ENCODE data around the gene MED1. TPM values are rescaled to one million over a fixed set of nuclear protein-coding genes. Genes with fewer than 3 reads are reported as not detected.
"Not testable (repeated sequence)": the region's sequence is repeated elsewhere in the genome, so short reads cannot be mapped to it uniquely, and the experiment has no call there.

The MED1 gene
- total RNA-seq, 1 experiment from 2014 or later = 35.7 TPM

DNA sequence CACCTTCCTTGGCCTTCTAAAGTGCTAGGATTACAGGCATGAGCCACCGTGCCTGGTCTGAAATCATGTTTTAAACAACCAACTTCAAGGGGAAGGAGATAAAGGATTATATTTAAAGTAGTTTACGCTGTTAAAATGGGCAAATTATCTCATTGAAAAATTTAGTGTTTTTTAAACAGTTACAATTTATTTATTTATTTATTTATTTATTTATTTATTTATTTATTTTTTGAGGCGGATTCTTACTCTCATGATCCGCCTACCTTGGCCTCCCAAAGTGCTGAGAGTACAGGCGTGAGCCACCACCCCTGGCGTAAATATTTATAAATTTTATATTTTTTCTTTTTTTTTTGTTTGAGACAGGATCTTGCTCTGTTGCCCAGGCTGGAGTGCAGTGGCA lies 32.4 kb upstream of the MED1 start:
- Histone ChIP-seq H3K4me1 (replicated peaks; ENCODE audit: insufficient read depth) (peaks cover 35% of the 10 kb centered on the region), H3K27ac (no peak overlapping the region), H3K79me2 (ENCODE audit: low read depth) (peaks cover 29% of the 10 kb centered on the region), H3K9me2 (ENCODE audit: insufficient read depth) (no peaks in the 10 kb centered on the region), H3K27me3 (ENCODE audit: insufficient read depth, low read depth) (no peaks in the 10 kb centered on the region), H3K36me3 (ENCODE audit: low read depth) (peaks cover 22% of the 10 kb centered on the region; the same call in 1 of the 2 replicates), H3K4me3 (no peak overlapping the region), H3K9me3 (ENCODE audit: insufficient read depth, low read depth) (no peaks in the 10 kb centered on the region), H4K20me1 (ENCODE audit: insufficient read depth) (peaks cover 14% of the 10 kb centered on the region; the same call in 1 of the 2 replicates), H3K4me2 (no peak overlapping the region), H2AFZ (no peak overlapping the region), H3F3A (ENCODE audit: insufficient read depth, low read depth) (peaks cover 51% of the 10 kb centered on the region)
- ChIA-PET CTCF (no interaction called here), POLR2A (ENCODE audit: unreplicated experiment) (no interaction called here)
- intact Hi-C loops (cut with micrococcal nuclease; ENCODE audit: unreplicated experiment) = no loop called here
- no peak for DNase-seq
- TF ChIP-seq EZH2 (IDR thresholded peaks at IDR 0.05; ENCODE audit: low read depth) = no peak
- TF ChIP-seq, protein P1, sequence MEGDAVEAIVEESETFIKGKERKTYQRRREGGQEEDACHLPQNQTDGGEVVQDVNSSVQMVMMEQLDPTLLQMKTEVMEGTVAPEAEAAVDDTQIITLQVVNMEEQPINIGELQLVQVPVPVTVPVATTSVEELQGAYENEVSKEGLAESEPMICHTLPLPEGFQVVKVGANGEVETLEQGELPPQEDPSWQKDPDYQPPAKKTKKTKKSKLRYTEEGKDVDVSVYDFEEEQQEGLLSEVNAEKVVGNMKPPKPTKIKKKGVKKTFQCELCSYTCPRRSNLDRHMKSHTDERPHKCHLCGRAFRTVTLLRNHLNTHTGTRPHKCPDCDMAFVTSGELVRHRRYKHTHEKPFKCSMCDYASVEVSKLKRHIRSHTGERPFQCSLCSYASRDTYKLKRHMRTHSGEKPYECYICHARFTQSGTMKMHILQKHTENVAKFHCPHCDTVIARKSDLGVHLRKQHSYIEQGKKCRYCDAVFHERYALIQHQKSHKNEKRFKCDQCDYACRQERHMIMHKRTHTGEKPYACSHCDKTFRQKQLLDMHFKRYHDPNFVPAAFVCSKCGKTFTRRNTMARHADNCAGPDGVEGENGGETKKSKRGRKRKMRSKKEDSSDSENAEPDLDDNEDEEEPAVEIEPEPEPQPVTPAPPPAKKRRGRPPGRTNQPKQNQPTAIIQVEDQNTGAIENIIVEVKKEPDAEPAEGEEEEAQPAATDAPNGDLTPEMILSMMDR (conservative IDR thresholded peaks at IDR 0.05) = no peak
- no TSS peak for BruUV-seq (replicated peaks)

DNA sequence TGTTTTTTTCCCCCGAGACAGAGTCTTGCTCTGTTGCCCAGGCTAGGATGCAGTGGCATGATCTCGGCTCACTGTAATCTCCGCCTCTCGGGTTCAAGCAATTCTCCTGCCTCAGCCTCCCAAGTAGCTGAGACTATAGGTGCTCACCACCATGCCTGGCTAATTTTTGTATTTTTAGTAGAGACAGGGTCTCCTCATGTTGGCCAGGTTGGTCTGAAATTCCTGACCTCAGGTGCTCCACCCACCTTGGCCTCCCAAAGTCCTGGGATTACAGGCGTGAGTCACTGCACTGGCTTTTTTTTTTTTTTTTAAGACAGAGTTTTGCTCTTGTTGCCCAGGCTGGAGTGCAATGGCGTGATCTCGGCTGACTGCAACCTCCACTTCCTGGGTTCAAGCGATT lies 28.6 kb upstream of the MED1 start:
- H3K9me2 ChIP-seq (ENCODE audit: insufficient read depth); H3K4me3 ChIP-seq; H3K4me1 ChIP-seq (replicated peaks; ENCODE audit: insufficient read depth); H3K9me3 ChIP-seq (ENCODE audit: insufficient read depth, low read depth); H3K27ac ChIP-seq; POLR2A ChIA-PET (ENCODE audit: unreplicated experiment); BruUV-seq (replicated peaks); H3K36me3 ChIP-seq (ENCODE audit: low read depth); H3K79me2 ChIP-seq (ENCODE audit: low read depth); H3K4me2 ChIP-seq; H2AFZ ChIP-seq; H3K27me3 ChIP-seq (ENCODE audit: insufficient read depth, low read depth); intact Hi-C loops (cut with micrococcal nuclease; ENCODE audit: unreplicated experiment): not testable (repeated sequence)
- peaks cover 14% of the 10 kb centered on the region for H4K20me1 ChIP-seq (ENCODE audit: insufficient read depth)
- CTCF ChIA-PET = interaction anchor here (0.6 kb wide), 1 partner anchor 76 kb away, joined by 3 read pairs; no protein-coding TSS in a partner anchor
- peaks cover 25% of the 10 kb centered on the region for H3F3A ChIP-seq (ENCODE audit: insufficient read depth, low read depth)
- DNase-seq = peak in 1 of 2 experiments; percentile 29

DNA sequence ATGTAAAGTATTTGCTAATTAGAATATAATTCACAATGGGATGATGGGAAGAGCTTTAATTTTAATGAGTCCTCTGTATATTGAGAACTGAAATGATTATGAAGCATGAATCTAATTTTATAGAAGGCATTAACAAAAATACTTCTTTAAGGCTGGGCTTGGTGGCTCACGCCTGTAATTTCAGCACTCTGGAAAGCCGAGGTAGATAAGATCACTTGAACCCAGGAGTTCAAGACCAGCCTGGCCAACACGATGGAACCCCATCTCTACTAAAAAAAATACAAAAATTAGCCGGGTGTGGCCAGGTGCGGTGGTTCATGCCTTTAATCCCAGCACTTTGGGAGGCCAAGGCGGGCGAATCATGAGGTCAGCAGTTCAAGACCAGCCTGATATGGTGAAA lies 22.2 kb upstream of the MED1 start:
- TF ChIP-seq, protein P1 (conservative IDR thresholded peaks at IDR 0.05) = no peak
- no peak for TF ChIP-seq EZH2 (IDR thresholded peaks at IDR 0.05; ENCODE audit: low read depth)
- BruUV-seq (replicated peaks) = no TSS peak
- no peak overlapping the region for H3K4me3 ChIP-seq
- H3K27me3 ChIP-seq (ENCODE audit: insufficient read depth, low read depth) = no peaks in the 10 kb centered on the region
- no peak overlapping the region for H3K4me2 ChIP-seq
- DNase-seq = no peak
- no peak overlapping the region for H2AFZ ChIP-seq
- H3K9me2 ChIP-seq (ENCODE audit: insufficient read depth) = no peaks in the 10 kb centered on the region
- POLR2A ChIA-PET (ENCODE audit: unreplicated experiment) = no interaction called here
- H3F3A ChIP-seq (ENCODE audit: insufficient read depth, low read depth) = peaks cover 13% of the 10 kb centered on the region; the same call in 1 of the 2 replicates
- CTCF ChIA-PET = no interaction called here
- peaks cover 22% of the 10 kb centered on the region for H3K36me3 ChIP-seq (ENCODE audit: low read depth)
- H3K27ac ChIP-seq = no peak overlapping the region
- intact Hi-C loops (cut with micrococcal nuclease; ENCODE audit: unreplicated experiment) = no loop called here
- peaks cover 42% of the 10 kb centered on the region for H3K79me2 ChIP-seq (ENCODE audit: low read depth)
- no peaks in the 10 kb centered on the region for H3K9me3 ChIP-seq (ENCODE audit: insufficient read depth, low read depth)
- peaks cover 27% of the 10 kb centered on the region for H4K20me1 ChIP-seq (ENCODE audit: insufficient read depth)
- no peaks in the 10 kb centered on the region for H3K4me1 ChIP-seq (replicated peaks; ENCODE audit: insufficient read depth)

DNA sequence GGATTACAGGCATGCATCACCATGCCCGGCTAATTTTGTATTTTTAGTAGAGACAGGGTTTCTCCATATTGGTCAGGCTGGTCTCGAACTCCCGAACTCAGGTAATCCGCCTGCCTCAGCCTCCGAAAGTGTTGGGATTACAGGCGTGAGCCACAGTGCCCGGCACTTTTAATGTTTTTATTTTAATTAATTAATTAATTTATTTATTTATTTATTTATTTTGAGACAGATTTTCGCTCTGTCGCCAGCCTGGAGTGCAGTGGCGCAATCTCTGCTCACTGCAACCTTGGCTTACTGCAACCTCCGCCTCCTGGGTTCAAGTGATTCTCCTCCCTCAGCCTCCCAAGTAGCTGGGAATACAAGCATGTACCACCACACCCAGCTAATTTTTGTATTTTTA lies 17.5 kb upstream of the MED1 start:
- H3K9me3 ChIP-seq (ENCODE audit: insufficient read depth, low read depth); DNase-seq; H3K4me3 ChIP-seq; BruUV-seq (replicated peaks); POLR2A ChIA-PET (ENCODE audit: unreplicated experiment); H3K4me2 ChIP-seq; intact Hi-C loops (cut with micrococcal nuclease; ENCODE audit: unreplicated experiment); H3K27ac ChIP-seq; H3K27me3 ChIP-seq (ENCODE audit: insufficient read depth, low read depth); H2AFZ ChIP-seq; H3K9me2 ChIP-seq (ENCODE audit: insufficient read depth): not testable (repeated sequence)
- Histone ChIP-seq H3K79me2 (ENCODE audit: low read depth) (peaks cover 89% of the 10 kb centered on the region), H4K20me1 (ENCODE audit: insufficient read depth) (peaks cover 62% of the 10 kb centered on the region), H3K4me1 (replicated peaks; ENCODE audit: insufficient read depth) (peaks cover 19% of the 10 kb centered on the region), H3F3A (ENCODE audit: insufficient read depth, low read depth) (peaks cover 13% of the 10 kb centered on the region; the same call in 1 of the 2 replicates), H3K36me3 (ENCODE audit: low read depth) (peaks cover 16% of the 10 kb centered on the region)
- CTCF ChIA-PET = interaction anchor here (0.6 kb wide), 1 partner anchor 13 kb away, joined by 3 read pairs; no protein-coding TSS in a partner anchor

DNA sequence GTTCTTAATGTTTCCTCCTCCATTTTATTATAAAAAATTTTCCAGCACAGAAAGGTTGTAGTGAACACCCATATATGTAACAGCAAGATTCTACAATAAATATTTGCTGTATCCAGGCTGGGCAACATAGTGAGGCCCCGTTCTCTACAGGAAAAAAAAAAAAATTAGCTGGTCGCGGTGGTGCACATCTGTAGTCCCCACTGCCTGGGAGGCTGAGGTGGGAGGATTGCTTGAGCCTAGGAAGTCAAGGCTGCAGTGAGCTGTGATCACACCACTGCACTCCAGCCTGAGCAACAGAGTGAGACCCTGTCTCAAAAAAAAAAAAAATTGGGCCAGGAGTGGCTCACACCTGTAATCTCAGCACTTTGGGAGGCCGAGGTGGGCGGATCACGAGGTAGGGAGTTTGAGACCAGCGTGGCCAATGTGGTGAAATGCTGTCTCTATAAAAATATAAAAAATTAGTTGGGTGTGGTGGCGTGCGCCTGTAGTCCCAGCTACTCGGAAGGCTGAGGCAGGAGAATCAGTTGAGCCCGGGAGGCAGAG lies 13.6 kb upstream of the MED1 start:
- H3K4me1 ChIP-seq (replicated peaks; ENCODE audit: insufficient read depth) = peaks cover 19% of the 10 kb centered on the region
- DNase-seq; H3K27me3 ChIP-seq (ENCODE audit: insufficient read depth, low read depth); H3K9me2 ChIP-seq (ENCODE audit: insufficient read depth); CTCF ChIA-PET; H3F3A ChIP-seq (ENCODE audit: insufficient read depth, low read depth); H2AFZ ChIP-seq; BruUV-seq (replicated peaks); H3K27ac ChIP-seq; H3K9me3 ChIP-seq (ENCODE audit: insufficient read depth, low read depth); H3K36me3 ChIP-seq (ENCODE audit: low read depth); intact Hi-C loops (cut with micrococcal nuclease; ENCODE audit: unreplicated experiment): not testable (repeated sequence)
- H4K20me1 ChIP-seq (ENCODE audit: insufficient read depth) = peaks cover 68% of the 10 kb centered on the region
- POLR2A ChIA-PET (ENCODE audit: unreplicated experiment) = interaction anchor here (0.7 kb wide), 1 partner anchor 416 kb away, joined by 17 read pairs; no protein-coding TSS in a partner anchor
- peak overlapping the region; percentile 98; the same call in 1 of the 2 replicates for H3K4me3 ChIP-seq
- peak overlapping the region; percentile 97 for H3K4me2 ChIP-seq
- peaks cover 80% of the 10 kb centered on the region for H3K79me2 ChIP-seq (ENCODE audit: low read depth)
